HepG2 (cell line): Measurements from ENCODE around the gene ARID1A. TPM values are rescaled to one million over a fixed set of nuclear protein-coding genes. Genes with fewer than 3 reads are reported as not detected.

Source experiments
- ARHGAP35 ChIP-seq: sonication (generic); formaldehyde crosslinking; IDR thresholded peaks from 2 replicates; pipeline ENCODE4 v1.9.0; 2022; ENCODE audit warnings: mild to moderate bottlenecking, inconsistent platforms, moderate library complexity, missing genetic modification reagents, borderline replicate concordance
- ARNT2 ChIP-seq: sonication (generic); formaldehyde crosslinking; IDR thresholded peaks from 2 replicates; pipeline ENCODE4 v1.8.0; 2022; ENCODE audit warnings: mild to moderate bottlenecking, low read depth, missing genetic modification reagents, moderate library complexity
- ATF1 ChIP-seq: IDR thresholded peaks from 2 replicates; pipeline ENCODE4 v1.6.1; 2016; ENCODE audit warnings: mild to moderate bottlenecking, control low read depth
- BCLAF1 ChIP-seq: fragments of 450-650 bp; IDR thresholded peaks from 2 replicates; pipeline ENCODE4 v1.6.1; 2017; ENCODE audit warnings: mild to moderate bottlenecking
- CAMTA2 ChIP-seq: sonication (generic); formaldehyde crosslinking; IDR thresholded peaks from 2 replicates; pipeline ENCODE4 v1.4.0; 2020; ENCODE audit warnings: mild to moderate bottlenecking, missing genetic modification reagents, borderline replicate concordance
- DNMT1 ChIP-seq: sonication (generic); formaldehyde crosslinking; IDR thresholded peaks from 2 replicates; pipeline ENCODE4 v1.5.1; 2020; ENCODE audit warnings: mild to moderate bottlenecking, missing genetic modification reagents
- FOXO1 ChIP-seq: sonication (generic); formaldehyde crosslinking; IDR thresholded peaks from 2 replicates; pipeline ENCODE4 v1.4.0; 2020; ENCODE audit warnings: missing genetic modification reagents
- GABPA ChIP-seq, 2 experiments: IDR thresholded peaks; 2 replicates each; pipeline ENCODE4 v1.6.1; 2011 to 2016; ENCODE audit warnings: low read depth in 2 of 2, low read length in 1 of 2, missing biosample characterization in 1 of 2, missing genetic modification characterization in 1 of 2
- HOXA5 ChIP-seq: sonication (generic); formaldehyde crosslinking; IDR thresholded peaks from 2 replicates; pipeline ENCODE4 v1.4.0; 2020; ENCODE audit warnings: missing genetic modification reagents
- IKZF4 ChIP-seq: sonication (generic); formaldehyde crosslinking; IDR thresholded peaks from 2 replicates; pipeline ENCODE4 v1.5.1; 2020; ENCODE audit warnings: borderline replicate concordance, mild to moderate bottlenecking, low read depth, missing genetic modification reagents; ENCODE audit errors: not compliant biosample characterization
- NFIB ChIP-seq: sonication (generic); formaldehyde crosslinking; IDR thresholded peaks from 2 replicates; pipeline ENCODE4 v1.9.0; 2021; ENCODE audit warnings: missing genetic modification reagents, mild to moderate bottlenecking, borderline replicate concordance
- RXRA ChIP-seq: sonication (generic); formaldehyde crosslinking; IDR thresholded peaks from 2 replicates; pipeline ENCODE4 v1.5.1; 2020; ENCODE audit warnings: missing genetic modification reagents
- SP5 ChIP-seq: IDR thresholded peaks from 2 replicates; pipeline ENCODE4 v1.6.1; 2016; ENCODE audit warnings: low read depth, borderline replicate concordance
- SPEN ChIP-seq: sonication (generic); formaldehyde crosslinking; IDR thresholded peaks from 2 replicates; pipeline ENCODE4 v1.5.1; 2020; ENCODE audit warnings: low read depth, mild to moderate bottlenecking, missing genetic modification reagents
- SYNCRIP ChIP-seq: fragments of 200-400 bp; formaldehyde crosslinking; IDR thresholded peaks from 2 replicates; pipeline ENCODE4 v1.6.1; 2018; ENCODE audit warnings: mild to moderate bottlenecking, low read depth, low read length; ENCODE audit not compliant: insufficient read depth
- YY1 ChIP-seq: IDR thresholded peaks from 2 replicates; pipeline ENCODE4 v1.6.1; 2011; ENCODE audit warnings: low read length, low read depth, moderate library complexity, mild to moderate bottlenecking; ENCODE audit not compliant: insufficient read depth, insufficient replicate concordance
- ZBTB37 ChIP-seq: sonication (generic); formaldehyde crosslinking; IDR thresholded peaks from 2 replicates; pipeline ENCODE4 v1.4.0; 2020; ENCODE audit warnings: mild to moderate bottlenecking, missing genetic modification reagents
- ZFP36L1 ChIP-seq: sonication (generic); formaldehyde crosslinking; IDR thresholded peaks from 2 replicates; pipeline ENCODE4 v1.8.0; 2022; ENCODE audit warnings: mild to moderate bottlenecking, missing genetic modification reagents, moderate library complexity
- ZNF331 ChIP-seq: sonication (generic); formaldehyde crosslinking; IDR thresholded peaks from 2 replicates; pipeline ENCODE4 v1.4.0; 2020; ENCODE audit warnings: missing genetic modification reagents
- ZNF333 ChIP-seq: sonication (generic); formaldehyde crosslinking; IDR thresholded peaks from 2 replicates; pipeline ENCODE4 v1.4.0; 2020; ENCODE audit warnings: mild to moderate bottlenecking, missing genetic modification reagents, borderline replicate concordance
- ZNF367 ChIP-seq: sonication (generic); formaldehyde crosslinking; IDR thresholded peaks from 2 replicates; pipeline ENCODE4 v1.4.0; 2020; ENCODE audit warnings: missing genetic modification reagents, borderline replicate concordance
- ZNF44 ChIP-seq: sonication (generic); formaldehyde crosslinking; IDR thresholded peaks from 2 replicates; pipeline ENCODE4 v1.5.1; 2020; ENCODE audit warnings: mild to moderate bottlenecking, missing genetic modification reagents
- ZNF543 ChIP-seq: sonication (generic); formaldehyde crosslinking; IDR thresholded peaks from 2 replicates; pipeline ENCODE4 v1.4.0; 2020; ENCODE audit warnings: mild to moderate bottlenecking, missing genetic modification reagents
- ZNF644 ChIP-seq: IDR thresholded peaks from 2 replicates; pipeline ENCODE4 v1.6.1; 2016; ENCODE audit warnings: low read depth
- polyA plus RNA-seq, 8 experiments: library from polyadenylated mRNA; depleted of rRNA in 3 of 8; stranded (reverse) in 7 of 8; unstranded in 1 of 8; fragments of >200 nt; fragmentation: Illumina TruSeq in 4 of 8; extraction: Trizol in 4 of 8; gene quantifications; 2 replicates each; pipeline versions ENCODE4 v1.2.1 to v1.2.3, GENCODE V29; 2011 to 2016; ENCODE audit warnings: low read depth in 4 of 8, missing spikeins in 1 of 8, mixed read lengths in 1 of 8; ENCODE audit not compliant: insufficient read depth in 1 of 8
- total RNA-seq, 5 experiments: library from RNA; depleted of rRNA; stranded (reverse); fragments of >200 nt; fragmentation: Illumina TruSeq; extraction: Trizol; gene quantifications; 2 replicates each; pipeline ENCODE4 v1.2.3, GENCODE V29; 2016; ENCODE audit warnings: low read depth in 1 of 5
- TF ChIP-seq, protein P1 (sequence below): IDR thresholded peaks from 2 replicates; pipeline ENCODE4 v1.6.1; 2018; ENCODE audit warnings: missing genetic modification reagents

Gene ARID1A
- total and polyA plus RNA-seq, 2 of the 13 experiments (the other 11 are each of a cell fraction or from before 2014, with no cell fraction given): 11.9 to 15.9 TPM

DNA sequence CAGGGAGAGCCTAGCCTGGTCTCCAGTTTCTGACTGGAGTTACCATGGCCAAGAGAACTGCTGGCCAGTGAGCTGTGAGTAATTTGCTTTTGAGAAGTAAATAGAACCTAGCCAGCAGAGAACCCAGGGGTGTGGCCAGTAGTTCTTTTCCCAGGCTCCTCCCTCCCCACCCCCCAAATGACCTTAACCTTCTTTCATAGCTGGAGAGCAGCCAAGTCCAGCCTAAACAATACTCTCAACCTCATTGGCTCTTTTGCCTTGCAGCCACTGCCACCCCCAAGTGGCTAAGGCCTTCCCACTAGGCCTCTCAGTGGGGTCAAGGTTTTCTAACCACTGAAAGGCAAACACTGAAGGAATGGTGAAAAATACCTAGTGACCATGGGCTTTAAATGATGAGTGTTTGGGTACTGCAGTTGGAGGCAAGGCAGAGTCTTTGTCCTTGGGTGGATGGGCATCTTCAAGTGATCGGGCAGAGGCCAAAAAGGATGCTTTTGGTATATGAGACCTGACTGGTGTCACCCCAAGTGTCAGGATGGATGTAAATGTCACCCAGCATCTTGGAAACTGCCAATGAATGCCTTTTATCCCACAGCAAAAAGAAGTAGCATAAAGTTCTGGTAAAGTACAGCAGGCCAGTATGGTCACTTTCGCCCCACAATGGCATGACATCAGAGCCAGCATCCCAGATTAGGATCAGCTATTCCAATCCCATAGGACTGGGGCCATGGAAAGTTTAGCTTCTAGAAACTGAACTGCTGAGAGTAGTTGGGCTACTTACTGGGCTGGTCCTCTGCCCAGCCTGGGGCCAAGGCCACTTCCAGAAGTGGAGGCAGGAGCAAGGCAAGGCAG is 88.4 kb downstream of the ARID1A start (continued):
- TF ChIP-seq SP5 (CRISPR knock-in tag) (peak; percentile 76), CAMTA2 (no peak), ZFP36L1 (CRISPR knock-in tag) (no peak; the same call in 1 of the 2 replicates), NFIB (CRISPR knock-in tag) (no peak), YY1 (peak; percentile 8), RXRA (peak; percentile 96), ZBTB37 (CRISPR knock-in tag) (peak; percentile 73; the same call in 1 of the 2 replicates), IKZF4 (no peak), ARNT2 (CRISPR knock-in tag) (0 out of 2 replicates have a peak, but pooled peaks have one; percentile 49), ZNF543 (CRISPR knock-in tag) (no peak), DNMT1 (no peak), ZNF44 (CRISPR knock-in tag) (no peak), BCLAF1 (no peak), SYNCRIP (no peak), FOXO1 (peak; percentile 22; the same call in 1 of the 2 replicates), HOXA5 (CRISPR knock-in tag) (peak; percentile 34; the same call in 1 of the 2 replicates), ATF1 (peak; percentile 63; the same call in 1 of the 2 replicates), ZNF644 (CRISPR knock-in tag) (peak; percentile 69), ARHGAP35 (no peak), GABPA (IDR thresholded peaks at IDR 0.05; ENCODE audit: low read depth, low read length) (no peak), GABPA (CRISPR knock-in tag; IDR thresholded peaks at IDR 0.05; ENCODE audit: low read depth) (peak; percentile 55; the same call in 1 of the 2 replicates), ZNF331 (peak; percentile 48; the same call in 1 of the 2 replicates), ZNF367 (peak; percentile 92; the same call in 1 of the 2 replicates), ZNF333 (CRISPR knock-in tag) (no peak), SPEN (CRISPR knock-in tag) (peak; percentile 97)
- TF ChIP-seq, protein P1, sequence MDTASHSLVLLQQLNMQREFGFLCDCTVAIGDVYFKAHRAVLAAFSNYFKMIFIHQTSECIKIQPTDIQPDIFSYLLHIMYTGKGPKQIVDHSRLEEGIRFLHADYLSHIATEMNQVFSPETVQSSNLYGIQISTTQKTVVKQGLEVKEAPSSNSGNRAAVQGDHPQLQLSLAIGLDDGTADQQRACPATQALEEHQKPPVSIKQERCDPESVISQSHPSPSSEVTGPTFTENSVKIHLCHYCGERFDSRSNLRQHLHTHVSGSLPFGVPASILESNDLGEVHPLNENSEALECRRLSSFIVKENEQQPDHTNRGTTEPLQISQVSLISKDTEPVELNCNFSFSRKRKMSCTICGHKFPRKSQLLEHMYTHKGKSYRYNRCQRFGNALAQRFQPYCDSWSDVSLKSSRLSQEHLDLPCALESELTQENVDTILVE (CRISPR knock-in tag): no peak
